SKM-1 treated with dmso at 0.1 percent for 144 hours (cell line): ENCODE data around the gene SEMA3G.

ENCODE experiments used
- DNase-seq: peaks from one replicate; lab custom pipeline; 2025; ENCODE audit not compliant: unreplicated experiment; lab: John Stamatoyannopoulos, UW

The SEMA3G gene

GRCh38 chr3:52454250-52454937 lies 9.5 kb upstream of the SEMA3G start:
- no peak for DNase-seq

GRCh38 chr3:52453496-52454249 lies 8.8 kb upstream of the SEMA3G start, which contains the start of gene TNNC1:
TSS of gene TNNC1 (minus strand) at chr3:52454041. CDS start at chr3:52454015, 26 bp downstream.
- DNase-seq: no peak

DNA sequence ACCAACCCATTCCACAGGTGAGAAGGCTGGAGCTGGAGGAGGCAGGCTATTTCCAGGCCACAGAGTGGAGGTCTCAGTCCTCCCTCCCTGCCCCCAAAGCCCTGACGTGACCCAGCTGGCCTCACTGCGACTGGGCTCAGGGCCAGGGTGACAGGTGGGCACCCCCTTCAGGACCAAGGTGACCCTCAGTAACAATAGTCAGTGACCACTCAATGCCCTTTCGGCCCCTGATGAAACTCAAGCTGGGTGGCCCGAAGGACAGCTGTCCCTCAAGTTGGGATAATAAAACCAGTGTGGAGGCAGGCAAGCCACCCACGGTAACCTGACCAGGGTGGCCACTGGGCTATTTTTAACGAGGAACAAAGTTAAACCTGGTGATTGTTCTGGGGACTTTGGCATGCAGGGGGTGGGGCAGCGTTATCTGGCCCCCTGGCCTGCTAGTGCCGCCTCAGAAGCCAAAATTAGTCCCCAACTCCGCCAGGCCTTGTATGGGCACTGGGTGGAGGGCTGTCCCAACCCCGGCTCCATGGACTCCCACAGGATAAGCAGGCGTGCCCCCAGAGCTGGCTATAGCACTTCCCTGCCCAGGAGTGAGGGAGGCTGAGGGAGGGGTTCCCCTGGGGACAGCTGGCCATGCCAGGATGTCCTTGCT lies 7.8 kb upstream of the SEMA3G start:
- DNase-seq: no peak

GRCh38 chr3:52452126-52452525 lies 7.2 kb upstream of the SEMA3G start:
- no peak for DNase-seq

- DNase-seq: no peak
Measured at GRCh38 chr3:52451237-52452083, 6.6 kb upstream of the SEMA3G start.

- no peak for DNase-seq
Measured at GRCh38 chr3:52450489-52451236, 5.8 kb upstream of the SEMA3G start.

DNA sequence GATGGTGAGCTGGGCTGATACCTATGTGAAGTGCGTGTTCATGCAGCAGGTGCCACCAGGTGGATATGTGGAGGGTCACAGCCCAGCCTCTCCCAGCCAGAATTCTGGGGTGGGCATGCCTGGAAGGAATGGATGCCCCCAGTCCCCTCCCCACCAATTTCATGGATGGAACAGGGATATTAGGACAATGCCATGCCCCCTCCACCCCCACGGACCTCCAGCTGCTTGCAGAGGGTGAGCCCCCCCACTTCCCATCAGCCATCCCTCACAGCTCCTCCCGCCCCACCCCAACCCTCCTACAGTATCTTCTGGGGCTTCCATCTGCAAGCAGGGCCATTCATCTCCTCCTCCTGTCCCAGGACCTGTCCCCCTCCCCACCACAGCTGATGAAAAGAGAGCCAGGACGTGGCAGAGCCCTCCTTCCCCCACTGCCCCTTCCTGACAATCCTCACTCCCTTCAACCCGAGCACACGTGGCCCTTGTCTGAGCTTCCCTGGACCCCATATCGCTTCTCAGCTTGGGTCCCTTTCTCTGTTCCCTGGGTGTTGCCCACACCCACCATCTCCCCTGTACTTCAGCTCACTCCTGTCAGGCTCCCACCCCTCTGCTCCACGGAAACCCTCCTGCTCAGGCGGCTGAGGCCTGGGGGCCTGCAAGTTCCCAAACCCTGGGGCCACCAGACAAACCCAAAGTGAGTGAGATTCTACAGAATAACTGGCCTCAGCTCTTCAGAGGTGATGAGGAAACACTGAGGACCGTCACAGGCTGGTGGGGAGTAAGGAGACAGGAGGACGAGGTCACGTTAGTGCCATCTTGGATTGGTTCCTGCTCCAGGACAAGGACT lies 2.8 kb upstream of the SEMA3G start:
- no peak for DNase-seq

GRCh38 chr3:52446631-52447511 lies 2.0 kb upstream of the SEMA3G start:
- DNase-seq: peak; percentile 32

- no peak for DNase-seq
Measured at GRCh38 chr3:52446042-52446441, 1.1 kb upstream of the SEMA3G start.

- no peak for DNase-seq
Measured at GRCh38 chr3:52443791-52444687, 864 bp downstream of the SEMA3G start.

- DNase-seq: no peak
Measured at GRCh38 chr3:52443268-52443610, 1.7 kb downstream of the SEMA3G start.

- no peak for DNase-seq
Measured at GRCh38 chr3:52442409-52443267, 2.3 kb downstream of the SEMA3G start.

DNA sequence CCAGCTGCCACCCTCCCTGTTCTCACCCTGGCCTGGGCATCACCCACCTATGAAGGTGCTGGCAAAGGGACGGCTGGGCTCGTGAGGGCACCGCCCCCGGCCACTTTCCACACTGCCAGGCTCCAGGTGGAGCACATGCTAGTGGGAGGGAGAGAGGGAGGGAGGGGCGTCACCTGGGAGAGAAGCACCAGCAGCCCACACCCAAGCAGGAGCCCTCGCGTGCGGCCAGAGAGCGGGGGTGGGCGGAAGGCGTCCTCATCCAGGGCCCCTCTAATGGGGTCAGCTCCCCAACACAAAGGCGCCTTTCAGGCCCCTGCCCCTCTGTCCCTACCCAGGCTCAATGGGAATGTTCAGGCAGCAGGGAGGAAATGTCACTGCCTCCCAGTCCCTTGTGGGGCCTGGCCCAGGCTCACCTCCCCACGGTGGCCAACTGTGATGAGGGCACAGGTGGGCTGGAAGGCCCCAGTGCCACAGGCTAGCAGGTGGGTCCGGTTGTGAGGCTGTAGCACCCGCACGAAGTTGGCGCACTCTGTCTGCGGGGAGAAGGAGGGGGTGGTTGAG lies 3.1 kb downstream of the SEMA3G start:
- no peak for DNase-seq

DNA sequence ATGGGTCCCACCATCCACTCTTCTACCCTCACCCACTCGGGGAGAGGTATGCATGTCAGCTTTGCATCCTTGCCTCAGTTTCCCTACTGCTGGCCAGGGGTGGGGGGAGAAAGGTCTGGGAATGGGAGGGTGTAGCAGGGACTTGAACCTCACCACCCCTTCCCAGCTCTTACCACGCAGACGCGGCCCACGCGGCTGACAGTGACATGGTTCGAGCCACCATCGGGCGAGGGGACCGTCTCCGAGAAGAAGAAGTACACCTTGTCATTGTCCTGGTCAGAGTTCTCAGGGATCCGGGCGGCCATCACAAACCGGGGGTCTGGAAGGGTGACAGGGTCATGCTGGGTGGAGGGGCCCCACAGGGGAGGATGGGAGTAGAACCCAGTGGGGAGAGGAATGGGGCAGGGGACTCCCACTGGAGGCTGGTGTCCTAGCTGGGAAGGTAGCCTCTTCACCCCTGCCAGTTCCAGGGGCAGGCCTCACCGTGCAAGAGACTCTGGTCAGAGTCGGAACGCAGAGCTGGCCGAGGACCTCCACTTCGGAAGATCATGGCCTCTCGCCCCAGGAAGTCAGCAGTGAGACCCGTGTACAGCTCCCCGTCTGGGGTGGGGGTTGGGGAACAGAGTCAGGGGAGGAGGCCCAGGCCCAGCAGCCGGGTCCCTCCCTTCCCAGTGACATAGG lies 3.7 kb downstream of the SEMA3G start:
- no peak for DNase-seq

- no peak for DNase-seq
Measured at GRCh38 chr3:52440671-52441070, 4.2 kb downstream of the SEMA3G start.

GRCh38 chr3:52440249-52440551 lies 4.7 kb downstream of the SEMA3G start:
- no peak for DNase-seq
